Measurements from ENCODE around the gene CACNA2D1.

DNA sequence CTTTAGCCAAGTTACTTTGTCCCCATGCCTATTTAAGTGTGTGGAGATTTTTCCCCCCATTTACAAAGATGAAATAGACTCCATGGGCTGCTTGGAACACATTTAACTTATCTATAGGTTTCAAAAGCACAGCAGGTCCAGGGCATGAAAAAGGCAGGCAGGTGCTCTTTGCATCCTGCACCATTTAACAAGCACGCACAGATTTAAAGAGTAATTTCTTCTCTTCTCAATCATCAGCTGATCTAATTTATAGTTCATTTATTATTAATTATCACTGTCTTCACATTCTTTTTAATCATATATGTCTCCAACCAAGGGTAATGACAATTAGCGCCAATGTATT is 156.8 kb downstream of the CACNA2D1 start:
- TF ChIP-seq OSR1 (CRISPR knock-in tag; IDR thresholded peaks at IDR 0.05) (no peak), CSDC2 (CRISPR knock-in tag; IDR thresholded peaks at IDR 0.05) (no peak), CREB5 (CRISPR knock-in tag; IDR thresholded peaks at IDR 0.05; ENCODE audit: low read depth) (no peak), ZFP30 (CRISPR knock-in tag; IDR thresholded peaks at IDR 0.05) (no peak), RARB (CRISPR knock-in tag; IDR thresholded peaks at IDR 0.05) (no peak)
- TF ChIP-seq, protein P1, sequence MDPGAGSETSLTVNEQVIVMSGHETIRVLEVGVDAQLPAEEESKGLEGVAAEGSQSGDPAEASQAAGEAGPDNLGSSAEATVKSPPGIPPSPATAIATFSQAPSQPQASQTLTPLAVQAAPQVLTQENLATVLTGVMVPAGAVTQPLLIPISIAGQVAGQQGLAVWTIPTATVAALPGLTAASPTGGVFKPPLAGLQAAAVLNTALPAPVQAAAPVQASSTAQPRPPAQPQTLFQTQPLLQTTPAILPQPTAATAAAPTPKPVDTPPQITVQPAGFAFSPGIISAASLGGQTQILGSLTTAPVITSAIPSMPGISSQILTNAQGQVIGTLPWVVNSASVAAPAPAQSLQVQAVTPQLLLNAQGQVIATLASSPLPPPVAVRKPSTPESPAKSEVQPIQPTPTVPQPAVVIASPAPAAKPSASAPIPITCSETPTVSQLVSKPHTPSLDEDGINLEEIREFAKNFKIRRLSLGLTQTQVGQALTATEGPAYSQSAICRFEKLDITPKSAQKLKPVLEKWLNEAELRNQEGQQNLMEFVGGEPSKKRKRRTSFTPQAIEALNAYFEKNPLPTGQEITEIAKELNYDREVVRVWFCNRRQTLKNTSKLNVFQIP (CRISPR knock-in tag; IDR thresholded peaks at IDR 0.05; ENCODE audit: borderline replicate concordance, low read depth): no peak
- TF ChIP-seq, protein P2, sequence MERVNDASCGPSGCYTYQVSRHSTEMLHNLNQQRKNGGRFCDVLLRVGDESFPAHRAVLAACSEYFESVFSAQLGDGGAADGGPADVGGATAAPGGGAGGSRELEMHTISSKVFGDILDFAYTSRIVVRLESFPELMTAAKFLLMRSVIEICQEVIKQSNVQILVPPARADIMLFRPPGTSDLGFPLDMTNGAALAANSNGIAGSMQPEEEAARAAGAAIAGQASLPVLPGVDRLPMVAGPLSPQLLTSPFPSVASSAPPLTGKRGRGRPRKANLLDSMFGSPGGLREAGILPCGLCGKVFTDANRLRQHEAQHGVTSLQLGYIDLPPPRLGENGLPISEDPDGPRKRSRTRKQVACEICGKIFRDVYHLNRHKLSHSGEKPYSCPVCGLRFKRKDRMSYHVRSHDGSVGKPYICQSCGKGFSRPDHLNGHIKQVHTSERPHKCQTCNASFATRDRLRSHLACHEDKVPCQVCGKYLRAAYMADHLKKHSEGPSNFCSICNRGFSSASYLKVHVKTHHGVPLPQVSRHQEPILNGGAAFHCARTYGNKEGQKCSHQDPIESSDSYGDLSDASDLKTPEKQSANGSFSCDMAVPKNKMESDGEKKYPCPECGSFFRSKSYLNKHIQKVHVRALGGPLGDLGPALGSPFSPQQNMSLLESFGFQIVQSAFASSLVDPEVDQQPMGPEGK (CRISPR knock-in tag; IDR thresholded peaks at IDR 0.05; ENCODE audit: borderline replicate concordance): no peak

All from SK-N-SH treated with all-trans-retinoic acid at 6 μM for 48 hours (cell line).